Esophagus muscularis mucosa (tissue), 3 donors: Measurements from ENCODE around the gene MAMLD1.

Experiments
- POLR2A ChIP-seq: fragments of 450-650 bp; IDR thresholded peaks from one replicate; pipeline ENCODE4 v1.6.1; 2017; ENCODE audit warnings: antibody characterized with exemption, moderate library complexity, mild to moderate bottlenecking, low read depth
- POLR2AphosphoS5 ChIP-seq, 2 donors: sonication (generic); formaldehyde crosslinking; IDR thresholded peaks; one replicate each; pipeline ENCODE4 v1.6.1; 2017; ENCODE audit warnings: antibody characterized with exemption in 2 of 2
- TF ChIP-seq, protein P1 (sequence below), 3 experiments: fragments of 200-600 bp in 2 of 3; fragments of 450-650 bp in 1 of 3; sonication (generic) in 2 of 3; IDR thresholded peaks; one replicate each; pipeline ENCODE4 v1.5.1; 2017 to 2019; ENCODE audit warnings: antibody characterized with exemption in 3 of 3, mild to moderate bottlenecking in 2 of 3, moderate library complexity in 1 of 3

- TF ChIP-seq, protein P1, sequence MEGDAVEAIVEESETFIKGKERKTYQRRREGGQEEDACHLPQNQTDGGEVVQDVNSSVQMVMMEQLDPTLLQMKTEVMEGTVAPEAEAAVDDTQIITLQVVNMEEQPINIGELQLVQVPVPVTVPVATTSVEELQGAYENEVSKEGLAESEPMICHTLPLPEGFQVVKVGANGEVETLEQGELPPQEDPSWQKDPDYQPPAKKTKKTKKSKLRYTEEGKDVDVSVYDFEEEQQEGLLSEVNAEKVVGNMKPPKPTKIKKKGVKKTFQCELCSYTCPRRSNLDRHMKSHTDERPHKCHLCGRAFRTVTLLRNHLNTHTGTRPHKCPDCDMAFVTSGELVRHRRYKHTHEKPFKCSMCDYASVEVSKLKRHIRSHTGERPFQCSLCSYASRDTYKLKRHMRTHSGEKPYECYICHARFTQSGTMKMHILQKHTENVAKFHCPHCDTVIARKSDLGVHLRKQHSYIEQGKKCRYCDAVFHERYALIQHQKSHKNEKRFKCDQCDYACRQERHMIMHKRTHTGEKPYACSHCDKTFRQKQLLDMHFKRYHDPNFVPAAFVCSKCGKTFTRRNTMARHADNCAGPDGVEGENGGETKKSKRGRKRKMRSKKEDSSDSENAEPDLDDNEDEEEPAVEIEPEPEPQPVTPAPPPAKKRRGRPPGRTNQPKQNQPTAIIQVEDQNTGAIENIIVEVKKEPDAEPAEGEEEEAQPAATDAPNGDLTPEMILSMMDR (IDR thresholded peaks at IDR 0.05) = no peak
- TF ChIP-seq POLR2A (no peak), POLR2AphosphoS5 (IDR thresholded peaks at IDR 0.05) (no peak)
Measured at GRCh38 chrX:150358651-150359050, 4.5 kb upstream of the MAMLD1 start.
